Motor neuron (in vitro differentiated cells): ENCODE measurements around the gene ARHGEF17. TPM values are rescaled to one million over a fixed set of nuclear protein-coding genes. Genes with fewer than 3 reads are reported as not detected.

Experiments
- ATAC-seq, 8 experiments: fragments of 200-7000 bp; cut with Tn5 transposase; replicated peaks in 6 of 8; 2 replicates each; pipeline ENCODE4 v1.8.0; 2021; ENCODE audit warnings: mild to moderate bottlenecking in 8 of 8, moderate library complexity in 8 of 8
- H3K27ac ChIP-seq, 2 donors: fragments of 250-450 bp; sonication (Bioruptor Pico); 2 replicates each; pipeline ENCODE4 v1.9.0; 2021; ENCODE audit warnings: antibody characterized with exemption in 2 of 2, mild to moderate bottlenecking in 2 of 2, moderate library complexity in 1 of 2
- H3K4me1 ChIP-seq, 2 donors: fragments of 250-450 bp; sonication (Bioruptor Pico); replicated peaks in 1 of 2; 2 replicates each; pipeline ENCODE4 v1.6.1; 2021; ENCODE audit warnings: antibody characterized with exemption in 2 of 2, mild to moderate bottlenecking in 2 of 2, moderate library complexity in 1 of 2
- H3K4me3 ChIP-seq, 5 donors: fragments of 250-450 bp; sonication (Bioruptor Pico); 2 replicates each; pipeline ENCODE4 v1.9.0; 2021; ENCODE audit warnings: antibody characterized with exemption in 5 of 5, mild to moderate bottlenecking in 5 of 5, moderate library complexity in 4 of 5
- WGBS, 10 experiments: fragments of 450-650 bp; shearing (Covaris generic); methylation state at CpG; one replicate each; pipeline ENCODE4 v1.0.0; 2022; 5-methylcytosine and 5-hydroxymethylcytosine counted together
- in situ Hi-C, 9 experiments: fragments of 400-800 bp; cut with MboI; loops; one replicate each; pipeline ENCODE4 v1.15.0; 2021; ENCODE audit warnings: low sequenced_read_pairs in 9 of 9, low pct_unique_long_range_greater_than_20kb in 2 of 9; ENCODE audit not compliant: unreplicated experiment in 9 of 9
- total RNA-seq, 8 experiments: library from RNA; unstranded; fragments of 300-600 nt; gene quantifications; 2 replicates each; pipeline versions ENCODE4 v1.2.3 to v1.2.4, GENCODE V29; 2022

ARHGEF17 gene
- total RNA-seq, 8 experiments from 2014 or later, result 5.0 to 29.0 (median 16.7) TPM

- H3K4me1 ChIP-seq, result peaks cover 28 to 46% of the 10 kb centered on the region in 2 donors
- no peak for ATAC-seq
- WGBS, 10 experiments, result 56 to 90% (median 72%) methylated on average over 2 of the region's 4 CpGs; no CpG with 5 or more reads in 6 of the 10 experiments
- no peak overlapping the region for H3K27ac ChIP-seq
- no peak overlapping the region for H3K4me3 ChIP-seq
- in situ Hi-C loops, result no loop called here
Observed at GRCh38 chr11:73338279-73338678, 30.2 kb downstream of the ARHGEF17 start.

GRCh38 chr11:73340164-73340563 lies 32.1 kb downstream of the ARHGEF17 start:
- H3K4me3 ChIP-seq, result no peak overlapping the region
- in situ Hi-C loops, result no loop called here
- WGBS, 10 experiments, result 20 to 45% (median 20%) methylated on average over 1 to 2 of the region's 3 CpGs; no CpG with 5 or more reads in 7 of the 10 experiments
- no peak overlapping the region for H3K27ac ChIP-seq
- no peak for ATAC-seq
- H3K4me1 ChIP-seq, result peaks cover 18 to 38% of the 10 kb centered on the region in 2 donors

GRCh38 chr11:73342633-73343032 lies 34.6 kb downstream of the ARHGEF17 start:
- H3K4me1 ChIP-seq, result peaks cover 16 to 33% of the 10 kb centered on the region in 2 donors
- ATAC-seq, result peak in 7 of 8 experiments; percentile 67 to 85 (median 83)
- 0% methylated on average over 1 to 4 of the region's 54 CpGs; no CpG with 5 or more reads in 8 of the 10 experiments for WGBS, 10 experiments
- H3K4me3 ChIP-seq, result peak overlapping the region; percentile 25 to 43 (median 35)
- in situ Hi-C loops, result no loop called here
- peak overlapping the region; percentile 14 to 36 for H3K27ac ChIP-seq

GRCh38 chr11:73343076-73343873 lies 35.2 kb downstream of the ARHGEF17 start:
- Histone ChIP-seq H3K27ac (peak overlapping the region; percentile 12 to 14), H3K4me1 (peaks cover 16 to 28% of the 10 kb centered on the region in 2 donors), H3K4me3 (peak overlapping the region; percentile 25 to 43 (median 35))
- in situ Hi-C loops, result no loop called here
- peak in 6 of 8 experiments; percentile 8 to 51 (median 42) for ATAC-seq
- WGBS, 10 experiments, result 60 to 100% (median 87%) methylated on average over 1 to 5 of the region's 40 CpGs; no CpG with 5 or more reads in 5 of the 10 experiments

GRCh38 chr11:73344191-73344607 lies 36.1 kb downstream of the ARHGEF17 start:
- Histone ChIP-seq H3K27ac (no peak overlapping the region), H3K4me1 (peaks cover 16 to 21% of the 10 kb centered on the region in 2 donors), H3K4me3 (no peak overlapping the region)
- peak in 5 of 8 experiments; percentile 5 to 45 (median 27) for ATAC-seq
- WGBS, 10 experiments, result 60 to 88% (median 80%) methylated on average over 1 to 5 of the region's 20 CpGs; no CpG with 5 or more reads in 7 of the 10 experiments
- in situ Hi-C loops, result no loop called here

GRCh38 chr11:73345481-73346160 lies 37.5 kb downstream of the ARHGEF17 start:
- no peak overlapping the region for H3K27ac ChIP-seq
- in situ Hi-C loops, result no loop called here
- WGBS, 10 experiments, result 83 to 100% (median 90%) methylated on average over 1 to 2 of the region's 5 CpGs; no CpG with 5 or more reads in 7 of the 10 experiments
- no peak for ATAC-seq
- H3K4me1 ChIP-seq, result peaks cover 16 to 21% of the 10 kb centered on the region in 2 donors
- no peak overlapping the region for H3K4me3 ChIP-seq

GRCh38 chr11:73346186-73346935 lies 38.3 kb downstream of the ARHGEF17 start:
- Histone ChIP-seq H3K4me1 (peaks cover 16 to 21% of the 10 kb centered on the region in 2 donors), H3K4me3 (no peak overlapping the region), H3K27ac (no peak overlapping the region)
- no peak for ATAC-seq
- in situ Hi-C loops, result no loop called here
- WGBS, 10 experiments, result 25 to 100% (median 88%) methylated on average over 1 to 2 of the region's 10 CpGs; no CpG with 5 or more reads in 7 of the 10 experiments

GRCh38 chr11:73347067-73347466 lies 39.0 kb downstream of the ARHGEF17 start:
- H3K4me3 ChIP-seq, result no peak overlapping the region
- peaks cover 16 to 20% of the 10 kb centered on the region in 2 donors for H3K4me1 ChIP-seq
- in situ Hi-C loops, result no loop called here
- no peak for ATAC-seq
- no peak overlapping the region for H3K27ac ChIP-seq
- WGBS, 10 experiments, result 63 to 100% (median 85%) methylated on average over 1 to 6 of the region's 12 CpGs; no CpG with 5 or more reads in 6 of the 10 experiments

GRCh38 chr11:73348838-73349237 lies 40.8 kb downstream of the ARHGEF17 start:
- in situ Hi-C loops, result no loop called here
- Histone ChIP-seq H3K4me3 (no peak overlapping the region), H3K4me1 (peaks cover 4 to 6% of the 10 kb centered on the region in 2 donors), H3K27ac (no peak overlapping the region)
- WGBS, 10 experiments, result 77 to 100% (median 86%) methylated on average over 1 to 3 of the region's 5 CpGs; no CpG with 5 or more reads in 5 of the 10 experiments
- no peak for ATAC-seq

GRCh38 chr11:73349633-73350032 lies 41.6 kb downstream of the ARHGEF17 start:
- 43 to 82% (median 60%) methylated on average over 1 to 3 of the region's 6 CpGs; no CpG with 5 or more reads in 3 of the 10 experiments for WGBS, 10 experiments
- in situ Hi-C loops, result no loop called here
- Histone ChIP-seq H3K27ac (no peak overlapping the region), H3K4me1 (no peaks in the 10 kb centered on the region), H3K4me3 (no peak overlapping the region)
- ATAC-seq, result no peak

- in situ Hi-C loops, result no loop called here
- H3K27ac ChIP-seq, result no peak overlapping the region
- WGBS, 10 experiments, result 0 to 22% (median 18%) methylated on average over 1 to 14 of the region's 16 CpGs; no CpG with 5 or more reads in 3 of the 10 experiments
- no peak overlapping the region for H3K4me3 ChIP-seq
- no peaks in the 10 kb centered on the region for H3K4me1 ChIP-seq
- ATAC-seq, result peak; percentile 38 to 73 (median 61)
Observed at GRCh38 chr11:73350908-73351636, 43.0 kb downstream of the ARHGEF17 start.

GRCh38 chr11:73353422-73353821 lies 45.3 kb downstream of the ARHGEF17 start:
- ATAC-seq, result no peak
- Histone ChIP-seq H3K27ac (no peak overlapping the region), H3K4me3 (no peak overlapping the region), H3K4me1 (no peaks in the 10 kb centered on the region)
- 60 to 100% (median 96%) methylated on average over 1 to 4 of the region's 4 CpGs for WGBS, 10 experiments
- in situ Hi-C loops, result no loop called here
